ENCODE data around the gene USP30.

Gene USP30

GRCh38 chr12:109087250-109087649 is 34.9 kb downstream of the USP30 start:
- FAIRE-seq (no peak), DNase-seq (ENCODE audit: insufficient read length) (no peak)
- TF ChIP-seq POLR2AphosphoS5 (IDR thresholded peaks at IDR 0.05; ENCODE audit: low read depth, low read length) (no peak), POLR2A (IDR thresholded peaks at IDR 0.05; ENCODE audit: low read depth, low read length) (no peak), TAF1 (IDR thresholded peaks at IDR 0.05; ENCODE audit: borderline replicate concordance, low read depth, low read length) (no peak)

GRCh38 chr12:109088818-109089217 is 36.4 kb downstream of the USP30 start:
- TF ChIP-seq POLR2A (IDR thresholded peaks at IDR 0.05; ENCODE audit: low read depth, low read length) (no peak), POLR2AphosphoS5 (IDR thresholded peaks at IDR 0.05; ENCODE audit: low read depth, low read length) (no peak)
- DNase-seq (ENCODE audit: insufficient read length) (no peak), FAIRE-seq (no peak)

- no peak for DNase-seq (ENCODE audit: insufficient read length)
- no peak for TF ChIP-seq TAF1 (IDR thresholded peaks at IDR 0.05; ENCODE audit: borderline replicate concordance, low read depth, low read length)
- no peak for TF ChIP-seq POLR2AphosphoS5 (IDR thresholded peaks at IDR 0.05; ENCODE audit: low read depth, low read length)
- no peak for TF ChIP-seq POLR2A (IDR thresholded peaks at IDR 0.05; ENCODE audit: low read depth, low read length)
- FAIRE-seq: no peak
Observed at GRCh38 chr12:109089683-109090082, 37.3 kb downstream of the USP30 start.

GRCh38 chr12:109092497-109093021 is 40.2 kb downstream of the USP30 start:
- no peak for TF ChIP-seq POLR2AphosphoS5 (IDR thresholded peaks at IDR 0.05; ENCODE audit: low read depth, low read length)
- no peak for TF ChIP-seq POLR2A (IDR thresholded peaks at IDR 0.05; ENCODE audit: low read depth, low read length)
- DNase-seq (ENCODE audit: insufficient read length) (no peak), FAIRE-seq (peak; percentile 46)

GRCh38 chr12:109093022-109093918 is 40.9 kb downstream of the USP30 start, which contains the start of gene ALKBH2:
Gene ALKBH2 (minus strand): TSS chr12:109093472. CDS start chr12:109092786, 686 bp downstream.
- peak; percentile 96 for TF ChIP-seq POLR2A (IDR thresholded peaks at IDR 0.05; ENCODE audit: low read depth, low read length)
- peak; percentile 97 for TF ChIP-seq POLR2AphosphoS5 (IDR thresholded peaks at IDR 0.05; ENCODE audit: low read depth, low read length)
- TF ChIP-seq TAF1 (IDR thresholded peaks at IDR 0.05; ENCODE audit: borderline replicate concordance, low read depth, low read length): peak; percentile 67; the same call in 1 of the 2 replicates
- peak; percentile 99 for FAIRE-seq
- peak; percentile 82 for DNase-seq (ENCODE audit: insufficient read length)

- TF ChIP-seq POLR2A (IDR thresholded peaks at IDR 0.05; ENCODE audit: low read depth, low read length) (no peak), TAF1 (IDR thresholded peaks at IDR 0.05; ENCODE audit: borderline replicate concordance, low read depth, low read length) (no peak), POLR2AphosphoS5 (IDR thresholded peaks at IDR 0.05; ENCODE audit: low read depth, low read length) (no peak)
- FAIRE-seq (no peak), DNase-seq (ENCODE audit: insufficient read length) (no peak)
Observed at GRCh38 chr12:109097140-109097434, 44.7 kb downstream of the USP30 start.

GRCh38 chr12:109097435-109098182 is 45.2 kb downstream of the USP30 start, which contains the start of gene UNG:
Gene UNG (plus strand): TSS chr12:109097597. CDS start chr12:109097680, 83 bp downstream.
- DNase-seq (ENCODE audit: insufficient read length) (peak; percentile 97), FAIRE-seq (peak; percentile 96)
- peak; percentile 24; the same call in 1 of the 2 replicates for TF ChIP-seq POLR2AphosphoS5 (IDR thresholded peaks at IDR 0.05; ENCODE audit: low read depth, low read length)
- peak; percentile 47; the same call in 1 of the 2 replicates for TF ChIP-seq POLR2A (IDR thresholded peaks at IDR 0.05; ENCODE audit: low read depth, low read length)
- no peak for TF ChIP-seq TAF1 (IDR thresholded peaks at IDR 0.05; ENCODE audit: borderline replicate concordance, low read depth, low read length)

GRCh38 chr12:109098183-109098604 is 45.8 kb downstream of the USP30 start:
- TF ChIP-seq POLR2AphosphoS5 (IDR thresholded peaks at IDR 0.05; ENCODE audit: low read depth, low read length) (no peak), TAF1 (IDR thresholded peaks at IDR 0.05; ENCODE audit: borderline replicate concordance, low read depth, low read length) (no peak), POLR2A (IDR thresholded peaks at IDR 0.05; ENCODE audit: low read depth, low read length) (no peak)
- no peak for DNase-seq (ENCODE audit: insufficient read length)
- no peak for FAIRE-seq

GRCh38 chr12:109098651-109099050 is 46.3 kb downstream of the USP30 start:
- TF ChIP-seq POLR2AphosphoS5 (IDR thresholded peaks at IDR 0.05; ENCODE audit: low read depth, low read length) (no peak), TAF1 (IDR thresholded peaks at IDR 0.05; ENCODE audit: borderline replicate concordance, low read depth, low read length) (no peak), POLR2A (IDR thresholded peaks at IDR 0.05; ENCODE audit: low read depth, low read length) (no peak)
- DNase-seq (ENCODE audit: insufficient read length): no peak
- peak; percentile 40 for FAIRE-seq

GRCh38 chr12:109099431-109100020 is 47.1 kb downstream of the USP30 start:
- no peak for TF ChIP-seq POLR2AphosphoS5 (IDR thresholded peaks at IDR 0.05; ENCODE audit: low read depth, low read length)
- TF ChIP-seq POLR2A (IDR thresholded peaks at IDR 0.05; ENCODE audit: low read depth, low read length): no peak
- TF ChIP-seq TAF1 (IDR thresholded peaks at IDR 0.05; ENCODE audit: borderline replicate concordance, low read depth, low read length): no peak
- no peak for FAIRE-seq
- DNase-seq (ENCODE audit: insufficient read length): no peak

GRCh38 chr12:109100741-109101140 is 48.4 kb downstream of the USP30 start:
- TF ChIP-seq POLR2A (IDR thresholded peaks at IDR 0.05; ENCODE audit: low read depth, low read length) (no peak), TAF1 (IDR thresholded peaks at IDR 0.05; ENCODE audit: borderline replicate concordance, low read depth, low read length) (no peak), POLR2AphosphoS5 (IDR thresholded peaks at IDR 0.05; ENCODE audit: low read depth, low read length) (no peak)
- DNase-seq (ENCODE audit: insufficient read length): no peak
- FAIRE-seq: no peak

Data from GM12892 (cell line).